Neutrophil (primary cell): ENCODE measurements around the gene ADGRV1.
A peak's percentile ranks its signal among the peaks of the same experiment; 100 is the strongest.

ENCODE experiments used
- H3K27ac ChIP-seq: fragments of 200-600 bp; sonication (generic); 2 replicates; pipeline ENCODE4 v1.5.1; 2016; ENCODE audit warnings: mild to moderate bottlenecking, moderate library complexity
- H3K27me3 ChIP-seq: fragments of 200-600 bp; sonication (generic); 2 replicates; pipeline ENCODE4 v1.6.0; 2016; ENCODE audit warnings: mild to moderate bottlenecking
- H3K36me3 ChIP-seq: fragments of 200-600 bp; sonication (generic); 2 replicates; pipeline ENCODE4 v1.5.1; 2017
- H3K4me1 ChIP-seq, 2 experiments: fragments of 200-600 bp in 1 of 2; sonication (generic) in 1 of 2; 1 replicate in 1 of 2; 2 replicates in 1 of 2; pipeline versions ENCODE4 v1.5.1 to v1.6.1; 2013 to 2016; ENCODE audit warnings: low read depth in 1 of 2, low read length in 1 of 2, mild to moderate bottlenecking in 1 of 2, moderate library complexity in 1 of 2; ENCODE audit not compliant: control insufficient read depth in 1 of 2, insufficient read depth in 1 of 2
- H3K4me3 ChIP-seq, 2 experiments: fragments of 200-600 bp in 1 of 2; sonication (generic) in 1 of 2; 1 replicate in 1 of 2; 2 replicates in 1 of 2; pipeline ENCODE4 v1.5.1; 2013 to 2016; ENCODE audit warnings: low read depth in 1 of 2, low read length in 1 of 2, mild to moderate bottlenecking in 1 of 2, moderate library complexity in 1 of 2
- H3K9me3 ChIP-seq: fragments of 200-600 bp; sonication (generic); 2 replicates; pipeline ENCODE4 v1.5.1; 2016
- CTCF ChIP-seq: fragments of 200-600 bp; sonication (generic); IDR thresholded peaks from 2 replicates; pipeline ENCODE4 v1.5.1; 2016; ENCODE audit warnings: antibody characterized with exemption

The ADGRV1 gene

GRCh38 chr5:91136271-91136670 lies 577.7 kb downstream of the ADGRV1 start:
- Histone ChIP-seq H3K9me3 (no peaks in the 10 kb centered on the region), H3K4me1 (peaks cover under 1 to 2% of the 10 kb centered on the region in 2 experiments), H3K27ac (no peak overlapping the region), H3K27me3 (no peaks in the 10 kb centered on the region), H3K36me3 (no peaks in the 10 kb centered on the region), H3K4me3 (no peak overlapping the region)
- TF ChIP-seq CTCF = no peak

GRCh38 chr5:91137647-91138046 lies 579.0 kb downstream of the ADGRV1 start:
- Histone ChIP-seq H3K27me3 (no peaks in the 10 kb centered on the region), H3K4me1 (peaks cover 14 to 15% of the 10 kb centered on the region in 2 experiments), H3K4me3 (no peak overlapping the region), H3K9me3 (no peaks in the 10 kb centered on the region), H3K36me3 (no peaks in the 10 kb centered on the region), H3K27ac (no peak overlapping the region)
- TF ChIP-seq CTCF = no peak

- Histone ChIP-seq H3K4me3 (no peak overlapping the region), H3K36me3 (no peaks in the 10 kb centered on the region), H3K27ac (peak overlapping the region; percentile 51), H3K4me1 (peaks cover 22 to 27% of the 10 kb centered on the region in 2 experiments), H3K27me3 (no peaks in the 10 kb centered on the region), H3K9me3 (no peaks in the 10 kb centered on the region)
- TF ChIP-seq CTCF = no peak
Observed at GRCh38 chr5:91139572-91140200, 581.1 kb downstream of the ADGRV1 start.

- H3K27me3 ChIP-seq = no peaks in the 10 kb centered on the region
- TF ChIP-seq CTCF = no peak
- no peak overlapping the region for H3K4me3 ChIP-seq
- peak overlapping the region; percentile 0 for H3K27ac ChIP-seq
- peaks cover 24 to 29% of the 10 kb centered on the region in 2 experiments for H3K4me1 ChIP-seq
- H3K9me3 ChIP-seq = no peaks in the 10 kb centered on the region
- H3K36me3 ChIP-seq = no peaks in the 10 kb centered on the region
Observed at GRCh38 chr5:91140657-91141056, 582.1 kb downstream of the ADGRV1 start.

GRCh38 chr5:91141642-91142041 lies 583.0 kb downstream of the ADGRV1 start:
- Histone ChIP-seq H3K4me3 (peak overlapping the region in 1 of 2 experiments; percentile 1), H3K4me1 (peaks cover 34 to 39% of the 10 kb centered on the region in 2 experiments), H3K27me3 (no peaks in the 10 kb centered on the region), H3K9me3 (no peaks in the 10 kb centered on the region), H3K27ac (peak overlapping the region; percentile 65), H3K36me3 (no peaks in the 10 kb centered on the region)
- no peak for TF ChIP-seq CTCF
